ENCODE results near the gene CNTF. TPM values are rescaled to one million over a fixed set of nuclear protein-coding genes. Genes with fewer than 3 reads are reported as not detected.

CNTF gene
- total and polyA plus RNA-seq, 2 experiments from 2014 or later: 0.24 to 1.8 TPM

DNA sequence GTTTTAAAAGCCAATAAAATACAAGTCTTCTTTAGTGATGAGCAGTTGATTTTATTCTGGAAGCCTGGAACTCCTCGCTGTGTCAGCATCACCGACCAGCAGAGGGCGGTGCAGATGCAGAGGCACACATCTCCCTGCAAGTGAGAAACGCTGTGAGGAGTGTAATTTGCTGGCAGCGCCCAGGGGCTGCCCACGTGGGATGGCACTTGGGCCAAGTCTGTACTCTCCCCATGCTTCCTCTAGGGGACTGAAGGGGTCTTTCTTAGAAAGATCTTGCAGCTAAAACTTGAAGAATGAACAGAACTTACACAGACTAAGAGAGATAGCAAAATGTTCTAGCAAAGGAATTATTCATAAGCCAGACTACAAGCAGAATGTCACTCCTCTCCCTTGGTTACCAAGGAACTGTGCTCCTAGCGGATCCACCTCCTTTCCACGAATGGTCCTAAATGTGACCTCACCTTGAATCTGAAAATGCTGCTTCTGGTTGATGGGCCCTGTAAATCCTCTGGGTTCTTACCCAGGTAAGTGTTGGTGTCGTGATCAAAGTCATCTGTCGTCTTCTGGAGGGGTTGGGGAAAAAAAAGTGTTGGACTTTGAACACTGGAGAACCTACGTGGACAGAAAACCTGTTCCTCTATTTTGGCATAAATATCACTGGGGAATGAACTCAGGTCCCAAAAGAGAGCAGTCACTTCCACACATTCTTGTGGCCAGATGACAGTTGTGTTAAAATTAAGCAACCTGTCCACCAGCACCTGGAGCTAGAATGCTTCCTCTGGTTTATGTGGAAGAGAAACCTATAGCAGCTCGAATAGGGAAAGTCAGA, 31.8 kb downstream of the CNTF start:
- no peak overlapping the region for H3K27ac ChIP-seq (ENCODE audit: low read depth)
- no peaks in the 10 kb centered on the region for H3K36me3 ChIP-seq (ENCODE audit: insufficient read depth)
- H3K79me2 ChIP-seq (replicated peaks; ENCODE audit: insufficient read depth): no peaks in the 10 kb centered on the region
- no peaks in the 10 kb centered on the region for H4K20me1 ChIP-seq (replicated peaks; ENCODE audit: insufficient read depth)
- Mint-ChIP-seq H3K27ac (no peak overlapping the region), H3K9me3 (no peaks in the 10 kb centered on the region), H3K4me1 (peaks cover 8% of the 10 kb centered on the region; the same call in 2 of the 3 replicates), H3K27me3 (ENCODE audit: insufficient read depth, low read depth, poor library complexity) (peaks cover 2% of the 10 kb centered on the region), H3K36me3 (ENCODE audit: low read depth) (no peaks in the 10 kb centered on the region), H3K4me3 (no peak overlapping the region)
- TF ChIP-seq, protein P1, sequence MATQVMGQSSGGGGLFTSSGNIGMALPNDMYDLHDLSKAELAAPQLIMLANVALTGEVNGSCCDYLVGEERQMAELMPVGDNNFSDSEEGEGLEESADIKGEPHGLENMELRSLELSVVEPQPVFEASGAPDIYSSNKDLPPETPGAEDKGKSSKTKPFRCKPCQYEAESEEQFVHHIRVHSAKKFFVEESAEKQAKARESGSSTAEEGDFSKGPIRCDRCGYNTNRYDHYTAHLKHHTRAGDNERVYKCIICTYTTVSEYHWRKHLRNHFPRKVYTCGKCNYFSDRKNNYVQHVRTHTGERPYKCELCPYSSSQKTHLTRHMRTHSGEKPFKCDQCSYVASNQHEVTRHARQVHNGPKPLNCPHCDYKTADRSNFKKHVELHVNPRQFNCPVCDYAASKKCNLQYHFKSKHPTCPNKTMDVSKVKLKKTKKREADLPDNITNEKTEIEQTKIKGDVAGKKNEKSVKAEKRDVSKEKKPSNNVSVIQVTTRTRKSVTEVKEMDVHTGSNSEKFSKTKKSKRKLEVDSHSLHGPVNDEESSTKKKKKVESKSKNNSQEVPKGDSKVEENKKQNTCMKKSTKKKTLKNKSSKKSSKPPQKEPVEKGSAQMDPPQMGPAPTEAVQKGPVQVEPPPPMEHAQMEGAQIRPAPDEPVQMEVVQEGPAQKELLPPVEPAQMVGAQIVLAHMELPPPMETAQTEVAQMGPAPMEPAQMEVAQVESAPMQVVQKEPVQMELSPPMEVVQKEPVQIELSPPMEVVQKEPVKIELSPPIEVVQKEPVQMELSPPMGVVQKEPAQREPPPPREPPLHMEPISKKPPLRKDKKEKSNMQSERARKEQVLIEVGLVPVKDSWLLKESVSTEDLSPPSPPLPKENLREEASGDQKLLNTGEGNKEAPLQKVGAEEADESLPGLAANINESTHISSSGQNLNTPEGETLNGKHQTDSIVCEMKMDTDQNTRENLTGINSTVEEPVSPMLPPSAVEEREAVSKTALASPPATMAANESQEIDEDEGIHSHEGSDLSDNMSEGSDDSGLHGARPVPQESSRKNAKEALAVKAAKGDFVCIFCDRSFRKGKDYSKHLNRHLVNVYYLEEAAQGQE (IDR thresholded peaks at IDR 0.05; ENCODE audit: unreplicated experiment): no peak
- TF ChIP-seq NANOG (IDR thresholded peaks at IDR 0.05; ENCODE audit: borderline replicate concordance) (no peak), EZH2 (IDR thresholded peaks at IDR 0.05; ENCODE audit: low read depth, unreplicated experiment) (no peak), CREB1 (CRISPR knock-in tag; IDR thresholded peaks at IDR 0.05; ENCODE audit: low read depth) (0 out of 2 replicates have a peak, but pooled peaks have one; percentile 31)
- TF ChIP-seq, protein P2, sequence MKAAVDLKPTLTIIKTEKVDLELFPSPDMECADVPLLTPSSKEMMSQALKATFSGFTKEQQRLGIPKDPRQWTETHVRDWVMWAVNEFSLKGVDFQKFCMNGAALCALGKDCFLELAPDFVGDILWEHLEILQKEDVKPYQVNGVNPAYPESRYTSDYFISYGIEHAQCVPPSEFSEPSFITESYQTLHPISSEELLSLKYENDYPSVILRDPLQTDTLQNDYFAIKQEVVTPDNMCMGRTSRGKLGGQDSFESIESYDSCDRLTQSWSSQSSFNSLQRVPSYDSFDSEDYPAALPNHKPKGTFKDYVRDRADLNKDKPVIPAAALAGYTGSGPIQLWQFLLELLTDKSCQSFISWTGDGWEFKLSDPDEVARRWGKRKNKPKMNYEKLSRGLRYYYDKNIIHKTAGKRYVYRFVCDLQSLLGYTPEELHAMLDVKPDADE (IDR thresholded peaks at IDR 0.05): no peak
- TF ChIP-seq, protein P3, sequence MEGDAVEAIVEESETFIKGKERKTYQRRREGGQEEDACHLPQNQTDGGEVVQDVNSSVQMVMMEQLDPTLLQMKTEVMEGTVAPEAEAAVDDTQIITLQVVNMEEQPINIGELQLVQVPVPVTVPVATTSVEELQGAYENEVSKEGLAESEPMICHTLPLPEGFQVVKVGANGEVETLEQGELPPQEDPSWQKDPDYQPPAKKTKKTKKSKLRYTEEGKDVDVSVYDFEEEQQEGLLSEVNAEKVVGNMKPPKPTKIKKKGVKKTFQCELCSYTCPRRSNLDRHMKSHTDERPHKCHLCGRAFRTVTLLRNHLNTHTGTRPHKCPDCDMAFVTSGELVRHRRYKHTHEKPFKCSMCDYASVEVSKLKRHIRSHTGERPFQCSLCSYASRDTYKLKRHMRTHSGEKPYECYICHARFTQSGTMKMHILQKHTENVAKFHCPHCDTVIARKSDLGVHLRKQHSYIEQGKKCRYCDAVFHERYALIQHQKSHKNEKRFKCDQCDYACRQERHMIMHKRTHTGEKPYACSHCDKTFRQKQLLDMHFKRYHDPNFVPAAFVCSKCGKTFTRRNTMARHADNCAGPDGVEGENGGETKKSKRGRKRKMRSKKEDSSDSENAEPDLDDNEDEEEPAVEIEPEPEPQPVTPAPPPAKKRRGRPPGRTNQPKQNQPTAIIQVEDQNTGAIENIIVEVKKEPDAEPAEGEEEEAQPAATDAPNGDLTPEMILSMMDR (conservative IDR thresholded peaks at IDR 0.05; ENCODE audit: low read depth in 2 of 2): peak; percentile 89 to 98
- no peak overlapping the region for H3K4me2 ChIP-seq
- no peaks in the 10 kb centered on the region for H3F3A ChIP-seq (replicated peaks; ENCODE audit: low read depth)
- ATAC-seq (peak; percentile 99), DNase-seq (ENCODE audit: low spot score) (peak; percentile 88)
- H3K27me3 ChIP-seq (ENCODE audit: insufficient read depth): no peaks in the 10 kb centered on the region
- H2AFZ ChIP-seq: peak overlapping the region; percentile 24; the same call in 1 of the 2 replicates
- peaks cover 2% of the 10 kb centered on the region; the same call in 1 of the 2 replicates for H3K9me2 ChIP-seq (ENCODE audit: insufficient read depth)
- H3K4me3 ChIP-seq: no peak overlapping the region
- peaks cover 11% of the 10 kb centered on the region; the same call in 1 of the 2 replicates for H3K4me1 ChIP-seq (ENCODE audit: insufficient read depth)

DNA sequence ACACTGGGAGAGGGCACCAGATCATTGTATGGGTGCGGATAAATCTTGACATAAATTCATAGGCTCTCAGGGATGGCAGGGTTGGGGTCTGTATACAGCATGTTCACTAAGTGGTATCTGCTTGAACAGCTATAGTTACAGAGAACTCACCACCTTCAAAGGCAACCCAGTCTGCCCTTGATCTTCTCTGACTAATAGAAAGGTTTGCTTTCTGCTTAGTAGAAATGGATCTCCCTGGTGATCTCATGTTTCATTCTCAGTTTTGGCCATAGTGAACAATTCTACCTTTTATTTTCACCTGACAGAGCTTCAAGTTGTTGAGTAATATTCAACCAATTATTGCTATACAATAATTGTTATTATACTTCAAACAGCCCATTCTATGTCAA, 32.4 kb downstream of the CNTF start:
- H3K27me3 Mint-ChIP-seq (ENCODE audit: insufficient read depth, low read depth, poor library complexity): peaks cover 2% of the 10 kb centered on the region
- no peak overlapping the region for H3K27ac Mint-ChIP-seq
- H3K9me3 Mint-ChIP-seq: no peaks in the 10 kb centered on the region
- DNase-seq (ENCODE audit: low spot score) (no peak), ATAC-seq (no peak)
- Histone ChIP-seq H3K4me1 (ENCODE audit: insufficient read depth) (peaks cover 11% of the 10 kb centered on the region; the same call in 1 of the 2 replicates), H4K20me1 (replicated peaks; ENCODE audit: insufficient read depth) (no peaks in the 10 kb centered on the region), H3K79me2 (replicated peaks; ENCODE audit: insufficient read depth) (no peaks in the 10 kb centered on the region), H3K27ac (ENCODE audit: low read depth) (no peak overlapping the region), H3K9me2 (ENCODE audit: insufficient read depth) (peaks cover 2% of the 10 kb centered on the region; the same call in 1 of the 2 replicates), H3K36me3 (ENCODE audit: insufficient read depth) (no peaks in the 10 kb centered on the region), H3K4me2 (no peak overlapping the region), H3K4me3 (no peak overlapping the region), H3K27me3 (ENCODE audit: insufficient read depth) (no peaks in the 10 kb centered on the region), H3F3A (replicated peaks; ENCODE audit: low read depth) (no peaks in the 10 kb centered on the region), H2AFZ (no peak overlapping the region)
- no peak overlapping the region for H3K4me3 Mint-ChIP-seq
- peaks cover 8% of the 10 kb centered on the region; the same call in 2 of the 3 replicates for H3K4me1 Mint-ChIP-seq
- H3K36me3 Mint-ChIP-seq (ENCODE audit: low read depth): no peaks in the 10 kb centered on the region
- TF ChIP-seq, protein P4, sequence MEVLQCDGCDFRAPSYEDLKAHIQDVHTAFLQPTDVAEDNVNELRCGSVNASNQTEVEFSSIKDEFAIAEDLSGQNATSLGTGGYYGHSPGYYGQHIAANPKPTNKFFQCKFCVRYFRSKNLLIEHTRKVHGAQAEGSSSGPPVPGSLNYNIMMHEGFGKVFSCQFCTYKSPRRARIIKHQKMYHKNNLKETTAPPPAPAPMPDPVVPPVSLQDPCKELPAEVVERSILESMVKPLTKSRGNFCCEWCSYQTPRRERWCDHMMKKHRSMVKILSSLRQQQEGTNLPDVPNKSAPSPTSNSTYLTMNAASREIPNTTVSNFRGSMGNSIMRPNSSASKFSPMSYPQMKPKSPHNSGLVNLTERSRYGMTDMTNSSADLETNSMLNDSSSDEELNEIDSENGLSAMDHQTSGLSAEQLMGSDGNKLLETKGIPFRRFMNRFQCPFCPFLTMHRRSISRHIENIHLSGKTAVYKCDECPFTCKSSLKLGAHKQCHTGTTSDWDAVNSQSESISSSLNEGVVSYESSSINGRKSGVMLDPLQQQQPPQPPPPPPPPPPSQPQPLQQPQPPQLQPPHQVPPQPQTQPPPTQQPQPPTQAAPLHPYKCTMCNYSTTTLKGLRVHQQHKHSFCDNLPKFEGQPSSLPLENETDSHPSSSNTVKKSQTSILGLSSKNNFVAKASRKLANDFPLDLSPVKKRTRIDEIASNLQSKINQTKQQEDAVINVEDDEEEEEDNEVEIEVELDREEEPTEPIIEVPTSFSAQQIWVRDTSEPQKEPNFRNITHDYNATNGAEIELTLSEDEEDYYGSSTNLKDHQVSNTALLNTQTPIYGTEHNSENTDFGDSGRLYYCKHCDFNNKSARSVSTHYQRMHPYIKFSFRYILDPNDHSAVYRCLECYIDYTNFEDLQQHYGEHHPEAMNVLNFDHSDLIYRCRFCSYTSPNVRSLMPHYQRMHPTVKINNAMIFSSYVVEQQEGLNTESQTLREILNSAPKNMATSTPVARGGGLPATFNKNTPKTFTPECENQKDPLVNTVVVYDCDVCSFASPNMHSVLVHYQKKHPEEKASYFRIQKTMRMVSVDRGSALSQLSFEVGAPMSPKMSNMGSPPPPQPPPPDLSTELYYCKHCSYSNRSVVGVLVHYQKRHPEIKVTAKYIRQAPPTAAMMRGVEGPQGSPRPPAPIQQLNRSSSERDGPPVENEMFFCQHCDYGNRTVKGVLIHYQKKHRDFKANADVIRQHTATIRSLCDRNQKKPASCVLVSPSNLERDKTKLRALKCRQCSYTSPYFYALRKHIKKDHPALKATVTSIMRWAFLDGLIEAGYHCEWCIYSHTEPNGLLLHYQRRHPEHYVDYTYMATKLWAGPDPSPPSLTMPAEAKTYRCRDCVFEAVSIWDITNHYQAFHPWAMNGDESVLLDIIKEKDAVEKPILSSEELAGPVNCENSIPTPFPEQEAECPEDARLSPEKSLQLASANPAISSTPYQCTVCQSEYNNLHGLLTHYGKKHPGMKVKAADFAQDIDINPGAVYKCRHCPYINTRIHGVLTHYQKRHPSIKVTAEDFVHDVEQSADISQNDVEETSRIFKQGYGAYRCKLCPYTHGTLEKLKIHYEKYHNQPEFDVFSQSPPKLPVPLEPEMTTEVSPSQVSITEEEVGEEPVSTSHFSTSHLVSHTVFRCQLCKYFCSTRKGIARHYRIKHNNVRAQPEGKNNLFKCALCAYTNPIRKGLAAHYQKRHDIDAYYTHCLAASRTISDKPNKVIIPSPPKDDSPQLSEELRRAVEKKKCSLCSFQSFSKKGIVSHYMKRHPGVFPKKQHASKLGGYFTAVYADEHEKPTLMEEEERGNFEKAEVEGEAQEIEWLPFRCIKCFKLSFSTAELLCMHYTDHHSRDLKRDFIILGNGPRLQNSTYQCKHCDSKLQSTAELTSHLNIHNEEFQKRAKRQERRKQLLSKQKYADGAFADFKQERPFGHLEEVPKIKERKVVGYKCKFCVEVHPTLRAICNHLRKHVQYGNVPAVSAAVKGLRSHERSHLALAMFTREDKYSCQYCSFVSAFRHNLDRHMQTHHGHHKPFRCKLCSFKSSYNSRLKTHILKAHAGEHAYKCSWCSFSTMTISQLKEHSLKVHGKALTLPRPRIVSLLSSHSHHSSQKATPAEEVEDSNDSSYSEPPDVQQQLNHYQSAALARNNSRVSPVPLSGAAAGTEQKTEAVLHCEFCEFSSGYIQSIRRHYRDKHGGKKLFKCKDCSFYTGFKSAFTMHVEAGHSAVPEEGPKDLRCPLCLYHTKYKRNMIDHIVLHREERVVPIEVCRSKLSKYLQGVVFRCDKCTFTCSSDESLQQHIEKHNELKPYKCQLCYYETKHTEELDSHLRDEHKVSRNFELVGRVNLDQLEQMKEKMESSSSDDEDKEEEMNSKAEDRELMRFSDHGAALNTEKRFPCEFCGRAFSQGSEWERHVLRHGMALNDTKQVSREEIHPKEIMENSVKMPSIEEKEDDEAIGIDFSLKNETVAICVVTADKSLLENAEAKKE (CRISPR knock-in tag; IDR thresholded peaks at IDR 0.05): no peak

All from GM23338 (cell line).